HG03045 (cell line): Measurements from ENCODE around the gene MRPL50.
"Not testable (repeated sequence)": the region's sequence is repeated elsewhere in the genome, so short reads cannot be mapped to it uniquely, and the experiment has no call there.

ENCODE experiments used
- ATAC-seq: cut with Tn5 transposase; IDR thresholded peaks from one replicate; pipeline ENCODE4 v1.9.1; 2021; ENCODE audit warnings: mild to moderate bottlenecking, moderate library complexity; ENCODE audit not compliant: unreplicated experiment

MRPL50 gene

DNA sequence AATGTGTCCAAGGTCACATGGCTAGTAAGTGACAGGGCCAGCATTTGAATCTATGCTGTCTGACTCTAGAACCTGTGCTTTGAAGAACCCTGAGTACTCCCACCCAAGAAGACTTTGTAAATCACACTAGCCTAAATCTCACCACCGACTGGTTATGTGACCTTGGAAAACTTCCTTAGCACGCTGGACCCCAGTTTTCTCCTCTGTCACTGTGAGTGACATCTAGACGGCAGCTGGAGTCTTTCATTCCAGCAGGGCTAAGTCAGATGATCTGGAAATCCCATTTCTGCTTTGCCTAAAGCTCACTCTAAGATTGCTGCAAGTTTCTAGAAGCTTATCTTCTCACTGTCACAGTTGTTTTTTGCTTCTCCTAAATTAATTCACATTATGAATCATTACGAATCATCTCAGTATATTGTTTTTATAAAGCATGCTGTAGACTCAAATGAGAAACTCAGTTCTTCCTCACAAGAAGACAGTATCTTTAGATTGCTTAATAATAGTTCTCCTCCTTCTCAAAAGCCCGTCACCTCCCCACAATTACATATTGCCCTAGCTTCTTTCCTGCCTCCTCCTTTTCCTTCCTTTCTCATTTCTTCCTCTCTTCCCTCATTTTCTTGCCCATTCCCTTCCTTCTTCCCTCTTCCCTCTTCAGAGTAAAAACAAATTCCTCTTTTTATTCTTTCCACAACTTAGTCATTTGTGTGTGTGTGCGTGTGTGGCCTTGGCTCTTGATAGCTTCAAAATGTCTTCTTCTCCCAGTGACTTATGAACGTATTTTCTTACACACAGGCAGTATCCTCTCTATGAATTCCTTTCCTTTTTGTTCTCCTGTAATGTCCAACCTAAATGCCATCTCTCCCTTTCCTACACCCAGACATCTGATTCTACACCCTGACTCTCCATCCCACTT, 20.4 kb upstream of the MRPL50 start:
- no peak for ATAC-seq

DNA sequence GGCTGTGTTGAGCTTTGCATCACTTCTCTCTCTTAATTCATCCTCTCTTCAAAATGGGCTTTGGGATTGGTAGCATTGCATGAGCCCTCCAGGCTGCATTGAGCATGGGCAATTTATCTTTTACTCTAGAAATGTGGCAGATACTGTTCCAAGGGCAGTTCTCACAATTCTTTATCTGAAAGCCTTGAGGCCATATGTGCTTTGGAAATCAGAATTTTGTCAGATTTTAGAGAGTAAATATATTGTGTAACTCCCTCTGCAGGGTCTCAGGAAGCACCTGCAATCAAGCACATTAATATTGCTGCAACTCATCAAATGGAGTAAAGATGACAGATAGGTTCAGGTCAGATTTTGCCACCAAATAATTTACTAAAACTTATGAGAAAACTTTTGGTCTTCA, 19.6 kb upstream of the MRPL50 start:
- ATAC-seq: no peak

DNA sequence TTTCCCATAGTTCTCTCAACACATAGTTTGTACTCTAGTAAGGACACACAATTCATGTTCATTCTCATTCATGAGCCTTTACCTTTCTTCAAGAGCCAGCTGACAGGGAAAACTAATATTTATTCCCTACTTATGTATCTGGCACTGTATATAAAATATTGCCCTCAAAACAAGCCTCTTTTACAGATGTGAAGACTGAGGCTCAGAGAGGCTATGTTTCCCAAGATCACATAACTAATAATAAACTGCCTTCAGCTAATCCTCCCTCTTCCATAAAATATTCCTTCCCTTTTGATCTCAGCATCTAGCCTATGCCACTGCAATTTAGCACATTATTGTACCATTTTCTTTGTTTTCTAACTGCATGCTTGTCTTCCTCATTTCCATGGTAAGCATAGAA, 19.0 kb upstream of the MRPL50 start:
- ATAC-seq: no peak

DNA sequence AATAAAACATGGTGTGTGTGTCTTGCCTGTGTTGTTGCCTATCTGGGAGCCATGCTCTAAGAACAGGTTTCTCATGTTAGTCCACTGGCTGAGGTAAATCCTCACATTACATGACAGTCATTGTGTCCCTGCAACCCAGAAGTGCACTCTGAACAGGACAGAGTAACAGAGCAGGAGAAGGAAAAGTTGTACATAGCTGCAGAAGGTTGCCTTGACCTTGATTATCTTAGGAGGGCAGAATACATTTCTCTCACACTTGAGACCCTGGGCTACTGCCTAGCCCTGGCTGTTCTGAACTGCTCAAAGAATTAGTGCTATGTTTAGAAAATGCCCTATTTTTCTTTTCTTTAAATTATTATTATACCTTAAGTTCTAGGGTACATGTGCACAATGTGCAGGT, 17.2 kb upstream of the MRPL50 start:
- ATAC-seq: no peak

DNA sequence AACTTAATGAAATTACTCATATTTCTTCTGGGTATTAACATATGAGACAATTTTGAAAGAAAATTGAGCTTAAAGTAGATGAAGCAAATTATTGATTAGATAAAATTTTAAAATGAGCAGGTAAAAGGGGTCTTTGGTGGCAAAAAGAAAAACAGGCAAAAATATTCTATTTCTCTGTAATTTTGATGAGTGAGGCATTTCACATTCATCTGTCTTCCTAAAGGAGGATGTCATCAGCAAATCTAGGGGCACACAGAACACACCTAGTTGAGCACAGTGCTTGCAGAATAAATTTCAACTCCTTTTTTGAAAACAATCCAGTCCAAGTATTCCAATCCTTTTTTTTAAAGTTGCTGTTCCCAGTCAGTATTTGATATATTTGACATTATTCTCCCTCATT, 16.4 kb upstream of the MRPL50 start:
- no peak for ATAC-seq

DNA sequence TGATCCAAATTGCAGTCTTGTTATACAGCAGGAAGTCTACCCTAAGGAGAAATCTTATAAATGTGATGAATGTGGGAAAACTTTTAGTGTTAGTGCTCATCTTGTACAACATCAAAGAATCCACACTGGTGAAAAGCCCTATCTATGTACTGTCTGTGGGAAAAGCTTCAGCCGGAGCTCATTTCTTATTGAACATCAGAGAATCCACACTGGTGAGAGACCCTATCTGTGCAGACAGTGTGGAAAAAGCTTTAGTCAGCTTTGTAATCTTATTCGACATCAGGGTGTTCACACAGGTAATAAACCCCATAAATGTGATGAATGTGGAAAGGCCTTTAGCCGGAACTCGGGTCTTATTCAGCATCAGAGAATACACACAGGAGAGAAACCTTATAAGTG, 10.7 kb upstream of the MRPL50 start:
- no peak for ATAC-seq

DNA sequence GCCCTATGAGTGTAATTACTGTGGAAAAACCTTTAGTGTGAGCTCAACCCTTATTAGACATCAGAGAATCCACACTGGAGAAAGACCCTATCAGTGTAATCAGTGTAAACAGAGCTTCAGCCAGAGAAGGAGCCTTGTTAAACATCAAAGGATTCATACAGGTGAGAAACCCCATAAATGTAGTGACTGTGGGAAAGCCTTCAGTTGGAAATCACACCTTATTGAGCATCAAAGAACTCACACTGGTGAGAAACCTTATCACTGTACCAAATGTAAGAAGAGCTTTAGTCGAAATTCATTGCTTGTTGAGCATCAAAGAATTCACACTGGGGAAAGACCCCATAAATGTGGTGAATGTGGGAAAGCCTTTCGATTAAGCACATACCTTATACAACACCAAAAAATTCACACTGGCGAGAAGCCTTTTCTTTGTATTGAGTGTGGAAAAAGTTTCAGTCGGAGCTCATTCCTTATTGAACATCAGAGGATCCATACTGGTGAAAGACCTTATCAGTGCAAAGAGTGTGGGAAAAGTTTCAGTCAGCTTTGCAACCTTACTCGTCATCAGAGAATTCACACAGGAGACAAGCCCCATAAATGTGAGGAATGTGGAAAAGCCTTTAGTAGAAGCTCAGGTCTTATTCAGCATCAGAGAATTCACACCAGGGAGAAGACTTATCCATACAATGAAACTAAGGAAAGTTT, 10.1 kb upstream of the MRPL50 start:
- ATAC-seq: no peak

DNA sequence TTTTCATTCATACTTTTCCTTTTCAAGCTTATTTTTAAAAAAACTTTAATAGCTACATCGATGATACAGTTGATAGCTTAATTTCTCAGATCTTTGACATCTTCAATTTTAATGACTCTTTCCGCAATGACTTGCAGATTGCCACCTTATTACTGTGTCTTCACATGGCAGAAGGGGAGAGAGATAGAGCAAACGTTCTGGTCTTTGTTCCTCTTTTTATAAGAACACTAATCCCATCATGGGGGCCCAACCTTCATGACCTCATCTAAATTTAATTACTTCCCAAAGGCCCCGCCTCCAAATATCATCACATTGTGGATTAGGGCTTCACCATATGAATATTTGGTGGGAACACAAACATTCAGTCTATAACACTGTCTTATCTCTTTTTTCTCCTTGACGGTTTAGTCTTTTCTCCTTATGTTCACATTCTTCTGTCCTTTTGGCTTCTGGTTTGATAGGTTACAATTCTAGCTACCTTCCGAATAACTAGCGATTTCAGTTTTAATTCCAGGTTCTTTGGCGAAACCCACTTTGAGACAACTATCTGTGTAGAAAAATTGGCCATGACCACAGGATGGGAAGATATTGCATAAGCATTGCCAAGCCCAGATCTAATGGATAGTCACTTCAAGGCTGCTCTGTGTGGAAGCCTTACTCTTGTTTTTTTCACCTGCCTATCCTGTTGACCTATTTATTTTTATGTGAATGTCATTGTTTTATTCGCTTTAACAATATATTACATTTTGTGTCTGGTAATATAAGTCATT, 5.3 kb upstream of the MRPL50 start:
- ATAC-seq: no peak

DNA sequence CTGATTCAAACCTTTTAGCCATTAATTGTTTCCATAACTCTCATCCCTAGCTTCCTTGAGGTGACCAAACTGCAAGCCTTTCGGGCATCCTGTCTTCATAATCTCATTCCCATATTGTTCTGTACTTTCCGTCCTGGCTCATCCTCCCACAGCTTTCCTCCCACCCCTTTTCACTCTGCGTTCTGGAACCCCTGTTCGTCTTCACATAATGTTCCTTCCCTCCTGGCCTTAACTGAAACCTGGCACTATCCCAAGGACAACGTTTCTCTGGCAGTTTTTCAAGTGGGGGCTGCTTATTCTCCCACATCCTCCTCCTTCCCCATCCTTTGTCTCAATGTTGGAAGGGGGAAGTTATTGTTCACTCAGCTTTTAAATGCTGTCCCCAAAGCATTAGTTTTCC, 1.7 kb upstream of the MRPL50 start:
- ATAC-seq: no peak

DNA sequence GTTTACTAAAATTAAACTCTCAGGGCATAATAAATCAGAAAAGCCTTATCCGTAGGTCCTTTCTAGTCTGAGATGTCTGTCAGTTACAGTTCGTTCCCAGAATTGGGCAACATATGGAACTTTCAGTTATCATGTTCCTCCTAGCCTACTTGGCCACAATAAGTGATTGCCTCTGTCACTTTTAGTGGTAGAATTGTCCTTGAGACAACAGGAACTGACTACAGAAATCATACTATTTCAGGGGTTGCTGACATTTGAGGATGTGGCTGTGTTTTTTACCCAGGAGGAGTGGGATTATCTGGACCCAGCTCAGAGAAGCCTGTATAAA, 1.2 kb upstream of the MRPL50 start:
- no peak for ATAC-seq

DNA sequence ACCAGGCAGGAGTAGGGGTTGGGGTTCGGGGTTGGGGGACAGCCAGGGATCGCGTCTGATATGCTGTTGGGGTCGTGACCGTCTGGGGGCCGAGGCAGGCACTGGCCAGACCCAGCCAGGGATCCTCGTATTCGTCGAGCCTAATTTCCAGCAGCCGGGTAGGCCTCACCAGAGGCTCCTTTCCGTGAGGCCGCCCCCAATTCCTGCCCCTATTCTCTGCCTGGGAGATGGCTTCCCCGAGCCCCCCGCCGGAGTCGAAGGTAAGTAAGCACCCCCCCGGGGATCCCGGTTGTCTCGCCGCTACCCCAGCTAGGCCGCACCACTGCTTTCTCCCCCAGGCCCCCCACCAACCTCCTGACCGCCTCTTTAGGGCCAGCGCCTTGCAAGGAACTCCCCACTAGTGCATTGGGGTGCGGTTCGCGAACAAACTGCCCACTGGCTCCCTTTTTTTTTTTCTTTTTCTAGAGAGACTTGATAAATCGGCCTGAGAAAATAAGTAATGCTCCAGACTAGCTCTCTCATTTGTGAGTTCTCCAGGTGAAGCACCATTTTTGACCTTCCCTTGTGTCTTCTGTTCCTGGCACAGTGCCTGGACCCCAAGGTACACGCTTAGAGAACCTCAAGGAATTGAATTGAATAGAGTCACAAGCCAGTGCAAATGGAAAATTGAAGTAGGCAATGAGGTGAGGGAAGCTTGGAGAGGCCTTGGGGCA, 668 bp upstream of the MRPL50 start:
- ATAC-seq: peak; percentile 1

DNA sequence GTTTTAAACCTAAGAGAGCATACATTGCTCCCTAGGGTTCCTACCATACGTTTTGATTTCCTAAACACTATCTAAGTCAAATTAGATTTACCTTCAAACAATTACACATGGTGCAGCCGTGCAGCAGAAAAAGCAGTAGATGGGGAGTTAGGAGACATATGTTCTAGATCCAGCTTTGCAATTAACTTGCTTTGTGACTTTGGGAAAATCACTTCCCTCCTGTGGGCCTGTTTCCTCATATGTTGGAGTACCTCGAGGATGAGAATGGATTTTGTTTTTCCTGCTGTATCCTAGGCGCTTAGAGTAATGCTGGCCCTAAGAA, 711 bp downstream of the MRPL50 start:
- no peak for ATAC-seq

DNA sequence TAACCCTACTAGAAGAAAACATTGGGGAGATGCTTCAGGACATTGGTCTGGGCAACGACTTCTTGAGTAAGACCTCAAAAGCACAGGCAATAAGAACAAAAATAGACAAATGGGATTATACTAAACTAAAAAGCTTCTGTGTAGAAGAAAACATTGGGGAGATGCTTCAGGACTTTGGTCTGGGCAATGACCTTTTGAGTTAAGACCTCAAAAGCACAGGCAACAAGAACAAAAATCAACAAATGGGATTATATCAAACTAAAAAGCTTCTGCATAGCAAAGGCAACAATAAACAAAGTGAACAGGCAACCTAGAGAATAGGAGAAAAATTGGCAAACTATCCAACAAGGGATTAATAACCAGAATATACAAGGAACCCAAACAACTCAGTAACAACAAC, 3.7 kb downstream of the MRPL50 start:
- no peak for ATAC-seq

DNA sequence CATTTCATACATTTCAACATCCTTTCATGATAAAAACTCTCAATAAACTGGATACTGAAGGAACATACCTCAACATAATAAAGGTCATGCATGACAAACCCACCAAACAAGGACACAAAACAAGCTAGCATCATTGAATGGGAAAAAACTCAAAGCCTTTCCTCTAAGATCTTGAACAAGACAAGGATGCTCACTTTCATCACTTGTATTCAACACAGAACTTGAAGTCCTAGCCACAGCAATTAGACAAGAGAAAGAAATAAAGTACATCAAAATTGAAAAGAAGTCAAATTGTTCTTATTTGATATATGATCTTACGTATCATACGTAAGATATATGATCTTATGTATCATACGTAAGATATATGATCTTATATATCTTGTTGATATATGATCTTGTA, 5.3 kb downstream of the MRPL50 start:
- ATAC-seq: no peak

DNA sequence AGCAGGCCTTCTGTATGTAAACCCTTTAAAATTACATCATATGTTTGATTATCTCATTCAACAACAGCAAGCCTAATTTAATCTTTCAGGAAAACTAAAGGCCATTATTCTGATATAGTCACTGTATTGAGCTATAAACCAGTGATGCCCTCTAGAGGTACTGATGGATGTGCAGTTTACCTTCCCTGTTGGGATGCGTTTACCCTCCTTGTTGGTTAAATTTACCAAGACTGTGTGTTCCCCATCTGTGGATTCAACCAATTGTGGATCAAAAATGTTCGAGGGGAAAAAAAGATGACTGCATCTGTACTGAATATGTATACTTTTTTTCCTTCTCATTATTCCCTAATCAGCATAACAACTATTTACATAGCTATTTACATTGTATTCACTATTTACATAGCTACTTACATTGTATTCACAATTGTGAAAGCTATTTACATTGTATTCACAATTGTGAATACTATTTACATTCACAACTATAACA, 9.9 kb downstream of the MRPL50 start:
- no peak for ATAC-seq

DNA sequence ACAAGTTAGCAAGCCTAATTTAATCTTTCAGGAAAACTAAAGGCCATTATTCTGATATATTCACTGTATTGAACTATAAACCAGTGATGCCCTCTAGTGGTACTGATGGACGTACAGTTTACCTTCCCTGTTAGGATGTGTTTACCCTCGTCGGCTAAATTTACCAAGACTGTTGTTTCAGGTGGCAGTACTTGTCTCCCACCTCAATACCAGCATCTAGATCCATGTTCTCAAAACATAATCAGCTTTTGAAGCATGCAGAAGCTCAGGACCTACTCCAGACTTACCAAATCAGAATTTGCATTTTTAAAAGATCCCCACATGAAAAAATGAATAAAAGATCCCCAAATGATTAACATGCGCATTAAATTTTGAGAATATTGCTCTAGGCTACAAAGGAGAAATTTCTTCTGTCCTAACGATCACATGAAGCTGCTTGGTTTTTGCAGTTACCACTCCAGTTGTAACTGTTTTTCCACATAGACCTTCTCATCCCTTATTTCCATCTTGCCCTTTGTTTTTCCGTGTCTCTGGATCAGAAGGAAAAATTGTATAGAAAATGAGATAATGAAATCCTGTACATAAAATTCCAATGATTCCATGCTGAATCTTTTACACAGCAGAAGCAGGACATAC, 10.4 kb downstream of the MRPL50 start:
- ATAC-seq: no peak

DNA sequence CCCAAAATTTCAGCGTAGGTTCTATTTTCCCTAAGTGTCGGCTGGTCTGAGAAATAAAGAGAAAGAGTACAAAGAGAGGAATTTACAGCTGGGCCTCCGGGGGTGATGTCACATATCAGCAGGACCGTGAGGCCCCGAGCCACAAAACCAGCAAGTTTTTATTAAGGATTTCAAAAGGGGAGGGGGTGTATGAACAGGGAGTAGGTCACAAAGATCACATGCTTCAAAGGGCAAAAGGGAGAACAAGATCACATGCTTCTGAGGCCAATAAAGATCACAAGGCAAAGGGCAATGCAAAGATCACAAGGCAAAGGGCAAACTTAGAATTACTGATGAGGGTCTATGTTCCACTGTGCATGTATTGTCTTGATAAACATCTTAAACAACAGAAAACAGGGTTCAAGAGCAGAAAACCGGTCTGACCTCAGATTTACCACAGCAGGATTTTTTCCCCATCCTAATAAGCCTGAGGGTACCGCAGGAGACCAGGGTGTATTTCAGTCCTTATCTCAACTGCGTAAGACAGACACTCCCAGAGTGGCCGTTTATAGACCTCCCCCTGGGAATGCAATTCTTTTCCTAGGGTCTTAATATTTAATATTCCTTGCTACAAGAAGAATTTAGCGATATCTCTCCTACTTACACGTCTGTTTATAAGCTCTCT, 13.4 kb downstream of the MRPL50 start, which contains the start of gene BAAT:
BAAT (minus strand) TSS at position 134 of the 664 bp plus-strand sequence. CDS start 13,602 bp downstream, outside the sequence.
- not testable (repeated sequence) for ATAC-seq

DNA sequence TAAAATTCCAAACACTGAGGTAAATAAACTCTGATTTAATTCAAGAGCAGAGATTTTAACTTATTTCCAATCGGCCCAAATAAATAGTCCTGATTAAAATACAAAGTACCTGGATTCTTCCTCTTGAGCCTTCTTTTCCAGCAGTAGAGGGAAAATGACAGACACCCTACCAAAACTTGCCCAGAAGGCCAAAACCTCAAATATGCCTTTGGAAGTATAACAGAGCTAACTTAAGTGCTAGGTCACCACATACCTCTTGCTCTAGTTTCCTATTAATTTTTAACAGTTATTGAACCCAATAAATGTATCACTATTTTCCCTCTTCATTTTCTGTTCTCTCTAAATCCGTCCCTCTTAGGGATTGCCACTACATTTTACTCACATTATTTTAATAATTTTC, 15.1 kb downstream of the MRPL50 start:
- ATAC-seq: no peak

DNA sequence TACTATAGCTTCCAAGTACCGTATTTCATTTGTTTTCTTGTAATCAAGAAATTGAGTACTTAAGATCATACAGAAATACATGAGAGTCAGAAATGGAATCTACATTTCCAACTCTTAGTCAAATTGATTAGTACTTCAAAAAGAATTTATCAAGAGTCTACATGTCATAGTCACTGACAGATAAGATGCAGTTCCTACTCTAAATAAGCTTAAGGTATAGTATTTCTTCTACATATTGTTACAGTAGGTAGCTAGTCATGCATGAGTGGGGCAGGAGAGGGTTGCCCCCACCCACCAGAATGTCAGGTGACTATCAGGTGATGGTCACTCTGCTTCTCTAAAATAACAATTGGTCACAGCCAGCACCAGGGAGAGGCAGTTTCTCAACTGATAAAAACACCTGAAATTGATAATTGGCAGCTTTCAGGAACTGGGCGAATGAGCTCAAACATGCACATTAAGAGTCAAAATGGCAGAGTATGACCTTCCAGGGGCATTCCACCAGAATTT, 16.5 kb downstream of the MRPL50 start:
- ATAC-seq: no peak

DNA sequence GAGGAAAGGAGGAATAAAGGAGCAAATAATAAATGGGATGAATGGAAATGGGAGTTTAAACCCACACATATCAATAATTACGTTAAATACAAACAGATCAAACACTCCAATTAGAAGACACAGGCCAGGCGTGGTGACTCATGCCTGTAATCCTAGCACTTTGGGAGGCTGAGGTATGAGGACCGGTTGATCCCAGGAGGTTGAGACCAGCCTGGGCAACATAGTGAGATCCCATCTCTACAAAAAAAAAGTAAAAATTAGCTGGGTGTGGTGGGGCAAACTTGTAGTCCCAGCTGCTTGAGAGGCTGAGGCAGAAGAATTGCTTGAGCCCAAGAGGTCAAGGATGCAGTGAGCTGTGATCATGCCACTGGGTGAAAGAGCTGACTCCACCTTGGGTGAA, 17.3 kb downstream of the MRPL50 start:
- no peak for ATAC-seq
